LoVo (cell line): ENCODE measurements around the gene DPP6.

Source experiments
- DNase-seq: peaks from one replicate; pipeline ENCODE4 v3.0.0-alpha.2; 2016; ENCODE audit warnings: low spot score

Gene DPP6

GRCh38 chr7:154540596-154540995 lies 488.4 kb downstream of the DPP6 start:
- DNase-seq: no peak

GRCh38 chr7:154541606-154542005 lies 489.4 kb downstream of the DPP6 start:
- DNase-seq: no peak

GRCh38 chr7:154546946-154547587 lies 494.9 kb downstream of the DPP6 start:
- no peak for DNase-seq

- no peak for DNase-seq
These were observed 501.6 kb downstream of the DPP6 start for GRCh38 chr7:154553711-154554265.

DNA sequence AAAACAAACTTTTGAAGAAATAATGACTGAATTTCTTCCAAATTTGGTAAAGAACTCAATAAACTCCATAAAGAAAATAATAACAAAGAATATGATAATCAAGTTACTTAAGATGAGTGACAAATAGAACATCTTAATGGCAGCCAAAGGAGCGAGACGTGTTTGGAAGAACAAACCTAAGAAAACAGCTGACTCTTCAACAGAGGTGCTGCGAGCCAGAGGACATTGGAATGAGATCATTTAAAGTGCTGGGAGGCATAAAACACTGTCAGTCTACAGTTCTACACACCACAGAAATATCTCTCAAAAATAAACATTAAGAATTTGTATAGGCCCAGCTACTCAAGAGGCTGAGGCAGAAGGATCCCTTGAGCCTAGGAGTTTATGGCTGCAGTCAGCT lies 507.3 kb downstream of the DPP6 start:
- no peak for DNase-seq

GRCh38 chr7:154564676-154565075 lies 512.5 kb downstream of the DPP6 start:
- no peak for DNase-seq

- no peak for DNase-seq
These were observed 514.7 kb downstream of the DPP6 start for GRCh38 chr7:154566877-154567276.

GRCh38 chr7:154568346-154568745 lies 516.1 kb downstream of the DPP6 start:
- DNase-seq: no peak

GRCh38 chr7:154569916-154570315 lies 517.7 kb downstream of the DPP6 start:
- no peak for DNase-seq

DNA sequence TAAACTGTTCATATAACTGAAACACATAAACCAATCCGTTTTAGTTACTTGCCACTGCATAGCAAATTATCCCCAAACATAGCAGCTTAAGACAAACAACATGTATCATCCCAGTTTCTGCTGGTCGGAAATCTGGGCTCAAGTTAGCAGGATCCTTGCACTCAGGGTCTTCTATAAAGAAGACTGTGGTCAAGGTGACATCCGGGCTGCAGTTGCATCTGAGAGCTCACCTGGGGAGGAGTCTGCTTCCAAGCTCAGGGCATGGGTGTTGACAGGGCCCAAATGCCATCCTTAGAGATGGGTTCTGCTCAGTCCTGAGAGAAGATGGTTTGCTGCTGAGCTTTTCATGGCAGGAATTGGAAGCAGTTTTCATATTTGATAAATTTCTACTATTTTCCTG lies 519.6 kb downstream of the DPP6 start:
- DNase-seq: no peak

DNA sequence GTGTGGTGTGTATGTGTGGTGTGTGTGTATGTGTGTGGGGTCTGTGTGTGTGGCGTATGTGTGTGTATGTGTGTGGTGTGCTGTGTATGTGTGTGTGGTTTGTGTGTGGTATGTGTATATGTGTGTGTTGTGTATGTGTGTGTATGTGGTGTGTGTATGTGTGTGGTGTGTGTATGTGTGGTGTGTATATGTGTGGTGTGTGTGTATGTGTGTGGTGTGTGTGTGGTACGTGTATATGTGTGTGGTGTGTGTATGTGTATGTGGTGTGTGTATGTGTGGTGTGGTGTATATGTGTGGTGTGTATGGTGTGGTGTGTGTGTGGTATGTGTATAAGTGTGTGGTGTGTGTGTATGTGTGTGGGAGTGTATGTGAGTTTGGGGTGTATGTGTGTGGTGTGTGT lies 522.0 kb downstream of the DPP6 start:
- DNase-seq: no peak

GRCh38 chr7:154575497-154575896 lies 523.3 kb downstream of the DPP6 start:
- no peak for DNase-seq

DNA sequence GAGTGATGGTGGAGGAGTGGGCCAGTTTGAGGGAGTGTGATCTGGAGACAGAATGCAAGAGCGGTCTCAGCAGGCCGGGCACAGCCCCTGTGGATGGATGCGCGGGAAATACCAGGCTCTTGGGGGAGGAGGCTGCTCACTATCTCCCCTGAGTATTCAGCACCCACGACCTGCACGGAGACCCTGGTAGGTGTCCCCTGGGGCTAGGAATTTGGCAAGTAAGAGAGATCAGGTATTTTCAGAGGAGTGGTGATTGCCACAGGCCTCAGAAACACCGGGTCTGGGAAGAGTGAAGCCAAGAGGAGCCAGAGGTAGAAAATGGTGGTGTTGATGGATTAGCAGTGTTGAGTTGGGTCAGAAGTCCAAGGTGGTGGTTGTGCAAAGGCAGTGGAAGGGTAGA lies 524.4 kb downstream of the DPP6 start:
- no peak for DNase-seq

- no peak for DNase-seq
These were observed 525.1 kb downstream of the DPP6 start for GRCh38 chr7:154577141-154577873.

DNA sequence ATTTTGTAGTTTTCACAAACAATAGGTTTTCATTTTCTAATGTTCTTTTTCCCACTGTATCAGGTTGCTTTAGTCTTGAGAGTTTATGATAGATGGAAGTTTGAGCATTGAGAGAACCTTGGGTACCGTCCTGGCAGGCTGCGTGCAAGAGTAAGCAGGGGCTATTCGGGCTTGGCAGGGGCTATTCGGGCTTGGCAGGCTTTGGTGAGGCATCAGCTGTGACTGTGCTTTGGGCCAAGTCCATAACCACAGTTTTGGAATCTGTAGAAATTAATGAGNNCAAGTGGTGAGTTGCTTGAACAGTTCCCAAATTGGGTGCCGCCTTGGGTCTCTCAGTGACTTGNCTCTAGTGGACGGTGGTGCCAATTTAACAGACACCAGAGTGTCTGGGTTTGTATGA lies 526.1 kb downstream of the DPP6 start:
- DNase-seq: no peak

- DNase-seq: no peak
These were observed 527.5 kb downstream of the DPP6 start for GRCh38 chr7:154579711-154580110.

GRCh38 chr7:154581251-154581890 lies 529.2 kb downstream of the DPP6 start:
- no peak for DNase-seq

GRCh38 chr7:154583454-154583853 lies 531.3 kb downstream of the DPP6 start:
- no peak for DNase-seq

- no peak for DNase-seq
These were observed 532.4 kb downstream of the DPP6 start for GRCh38 chr7:154584352-154585252.

GRCh38 chr7:154587792-154588191 lies 535.6 kb downstream of the DPP6 start:
- no peak for DNase-seq

- no peak for DNase-seq
These were observed 539.3 kb downstream of the DPP6 start for GRCh38 chr7:154591544-154591943.

- DNase-seq: no peak
These were observed 540.2 kb downstream of the DPP6 start for GRCh38 chr7:154592388-154592787.
